HepG2 (cell line): Measurements from ENCODE around the gene KIAA1328. TPM values are rescaled to one million over a fixed set of nuclear protein-coding genes. Genes with fewer than 3 reads are reported as not detected.

Experiments used
- ATAC-seq: fragments of 200-7000 bp; cut with Tn5 transposase; 3 replicates; pipeline ENCODE4 v1.9.1; 2020; ENCODE audit warnings: mild to moderate bottlenecking, moderate library complexity
- BruUV-seq: library from RNA; stranded (reverse); fragments of 400-500 nt; replicated peaks from 2 replicates; lab custom pipeline; 2021; lab: Mats Ljungman, UMichigan
- CTCF ChIA-PET: fragments of 300-600 bp; formaldehyde crosslinking; extraction: SDS; loops from one replicate; lab custom pipeline; 2021; ENCODE audit warnings: low total read pairs, inconsistent platforms, low intra/inter-chr PET ratio; lab: Yijun Ruan, JAX
- POLR2A ChIA-PET: fragments of 350-600 bp; sonication (Branson Sonifier 250); formaldehyde crosslinking; loops from one replicate; lab custom pipeline; 2020; ENCODE audit warnings: antibody characterized with exemption, inconsistent platforms; lab: Yijun Ruan, JAX
- DNase-seq: peaks from one replicate; pipeline ENCODE4 v3.0.0-alpha.2; 2015; ENCODE audit warnings: low spot score
- FAIRE-seq: peaks from 3 replicates; lab custom pipeline; 2011; peaks lifted over from hg19 to GRCh38; lab: Jason Lieb, UNC
- H2AFZ ChIP-seq: one replicate; pipeline ENCODE4 v1.6.1; 2011; ENCODE audit warnings: low read length, inconsistent platforms
- H3K27ac ChIP-seq: fragments of 300-600 bp; 3 replicates; pipeline ENCODE4 v1.8.0; 2011; ENCODE audit warnings: mixed run types, mild to moderate bottlenecking, mixed read lengths, low read length, inconsistent platforms; ENCODE audit not compliant: insufficient read depth; ENCODE audit errors: extremely low read length
- H3K27me3 ChIP-seq, 2 experiments: fragments of 200-600 bp in 1 of 2; 2 replicates in 1 of 2; 3 replicates in 1 of 2; pipeline versions ENCODE4 v1.6.0 to v1.8.0; 2011; ENCODE audit warnings: low read length in 2 of 2, mild to moderate bottlenecking in 2 of 2, moderate library complexity in 2 of 2, inconsistent platforms in 1 of 2; ENCODE audit not compliant: insufficient read depth in 2 of 2, control insufficient read depth in 1 of 2
- H3K36me3 ChIP-seq, 2 experiments: fragments of 200-600 bp in 1 of 2; replicated peaks in 1 of 2; 2 replicates in 1 of 2; 3 replicates in 1 of 2; pipeline versions ENCODE4 v1.5.1 to v1.8.0; 2011; ENCODE audit warnings: low read length in 2 of 2, inconsistent platforms in 1 of 2; ENCODE audit not compliant: insufficient read depth in 2 of 2, control insufficient read depth in 1 of 2
- H3K4me1 ChIP-seq: 2 replicates; pipeline ENCODE4 v1.5.1; 2012; ENCODE audit warnings: low read length, inconsistent platforms; ENCODE audit not compliant: insufficient read depth
- H3K4me2 ChIP-seq: 2 replicates; pipeline ENCODE4 v1.6.0; 2011; ENCODE audit warnings: low read depth, low read length, inconsistent platforms
- H3K4me3 ChIP-seq, 3 experiments: fragments of 200-600 bp in 1 of 3; sonication (generic), shearing (Covaris generic) in 1 of 3; replicated peaks in 1 of 3; 2 replicates each; pipeline ENCODE4 v1.5.1; 2011 to 2016; ENCODE audit warnings: low read length in 3 of 3, inconsistent platforms in 2 of 3, low read depth in 2 of 3, mild to moderate bottlenecking in 2 of 3, control low read depth in 1 of 3, mixed read lengths in 1 of 3; ENCODE audit not compliant: insufficient read depth in 1 of 3
- H3K79me2 ChIP-seq: one replicate; pipeline ENCODE4 v1.6.1; 2011; ENCODE audit warnings: low read length, inconsistent platforms; ENCODE audit not compliant: insufficient read depth
- H3K9ac ChIP-seq: 2 replicates; pipeline ENCODE4 v1.6.0; 2011; ENCODE audit warnings: mild to moderate bottlenecking, low read depth, low read length, inconsistent platforms; ENCODE audit not compliant: insufficient read depth
- H3K9me3 ChIP-seq: 2 replicates; pipeline ENCODE4 v1.5.1; 2012; ENCODE audit warnings: mild to moderate bottlenecking, low read length
- H4K20me1 ChIP-seq: 2 replicates; pipeline ENCODE4 v1.6.0; 2011; ENCODE audit warnings: inconsistent platforms, mild to moderate bottlenecking, low read length, moderate library complexity; ENCODE audit not compliant: insufficient read depth
- IRF2 ChIP-seq: IDR thresholded peaks from 2 replicates; pipeline ENCODE4 v1.6.1; 2018; ENCODE audit warnings: missing genetic modification reagents, missing compliant biosample characterization
- MTF1 ChIP-seq: sonication (generic); formaldehyde crosslinking; IDR thresholded peaks from 2 replicates; pipeline ENCODE4 v1.5.0; 2020; ENCODE audit warnings: missing genetic modification reagents
- RFXANK ChIP-seq: IDR thresholded peaks from 2 replicates; pipeline ENCODE4 v1.6.1; 2016
- SP4 ChIP-seq: sonication (generic); formaldehyde crosslinking; IDR thresholded peaks from 2 replicates; pipeline ENCODE4 v1.8.1; 2023; ENCODE audit warnings: mild to moderate bottlenecking, missing genetic modification reagents
- ZNF546 ChIP-seq: sonication (generic); formaldehyde crosslinking; conservative IDR thresholded peaks from 2 replicates; pipeline ENCODE4 v1.8.1; 2023; ENCODE audit warnings: mild to moderate bottlenecking, missing genetic modification reagents
- WGBS: methylation state at CpG from one replicate; pipeline ENCODE4 v1.1.6; 2017; ENCODE audit warnings: low lambda C conversion rate; 5-methylcytosine and 5-hydroxymethylcytosine counted together
- in situ Hi-C: cut with HindIII; loops from 2 replicates; pipeline ENCODE4 v1.10.0; 2017; ENCODE audit warnings: low pct_unique_long_range_greater_than_20kb; ENCODE audit not compliant: extremely low pct_ligation_motif_present
- intact Hi-C: fragments of 100-400 bp; cut with micrococcal nuclease; formaldehyde crosslinking; loops from one replicate; pipeline ENCODE4 v1.10.0; 2022; ENCODE audit not compliant: unreplicated experiment
- polyA plus RNA-seq, 8 experiments: library from polyadenylated mRNA; depleted of rRNA in 3 of 8; stranded (reverse) in 7 of 8; unstranded in 1 of 8; fragments of >200 nt; fragmentation: Illumina TruSeq in 4 of 8; extraction: Trizol in 4 of 8; gene quantifications; 2 replicates each; pipeline versions ENCODE4 v1.2.1 to v1.2.3, GENCODE V29; 2011 to 2016; ENCODE audit warnings: low read depth in 4 of 8, missing spikeins in 1 of 8, mixed read lengths in 1 of 8; ENCODE audit not compliant: insufficient read depth in 1 of 8
- total RNA-seq, 5 experiments: library from RNA; depleted of rRNA; stranded (reverse); fragments of >200 nt; fragmentation: Illumina TruSeq; extraction: Trizol; gene quantifications; 2 replicates each; pipeline ENCODE4 v1.2.3, GENCODE V29; 2016; ENCODE audit warnings: low read depth in 1 of 5
- TF ChIP-seq, protein P1 (sequence below): sonication (generic); formaldehyde crosslinking; IDR thresholded peaks from 2 replicates; pipeline ENCODE4 v1.8.1; 2023; ENCODE audit warnings: mild to moderate bottlenecking, missing genetic modification reagents, borderline replicate concordance
- TF ChIP-seq, protein P2 (sequence below): sonication (generic); formaldehyde crosslinking; IDR thresholded peaks from 2 replicates; pipeline ENCODE4 v1.4.0; 2020; ENCODE audit warnings: missing genetic modification reagents, borderline replicate concordance

Gene KIAA1328
- total and polyA plus RNA-seq, 2 of the 13 experiments (the other 11 are each of a cell fraction or from before 2014, with no cell fraction given) = 4.1 to 6.0 TPM

DNA sequence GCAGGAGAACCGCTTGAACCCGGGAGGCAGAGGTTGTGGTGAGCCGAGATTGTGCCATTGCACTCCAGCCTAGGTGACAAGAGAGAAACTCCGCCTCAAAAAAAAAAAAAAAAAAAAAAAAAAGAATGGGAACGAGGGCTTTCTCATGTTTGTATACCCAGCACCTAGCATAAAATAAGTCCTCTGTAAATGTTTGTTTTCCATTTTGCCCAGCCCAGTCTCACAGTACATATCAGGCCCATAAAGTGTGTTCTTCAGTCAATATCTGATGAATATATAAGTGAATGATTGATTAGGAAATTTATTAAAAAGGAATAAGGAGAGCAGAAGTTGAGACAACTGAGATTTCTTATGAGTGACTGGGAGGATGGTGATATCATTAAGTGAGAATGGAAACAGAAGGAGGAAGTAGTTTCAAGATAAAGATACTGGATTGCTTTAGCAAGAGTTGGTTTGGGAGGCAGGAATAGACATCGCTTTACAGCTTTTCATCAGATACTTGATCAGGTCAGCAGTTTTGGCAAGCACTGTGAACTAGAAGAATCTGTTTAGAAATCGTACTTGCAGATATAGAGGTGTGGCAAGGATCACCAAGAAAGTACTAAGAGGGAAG is 327.5 kb downstream of the KIAA1328 start:
- DNase-seq = no peak
- Histone ChIP-seq H3K4me2 (no peak overlapping the region), H3K27ac (no peak overlapping the region), H3K9ac (no peak overlapping the region), H2AFZ (no peak overlapping the region), H3K79me2 (no peaks in the 10 kb centered on the region), H4K20me1 (no peaks in the 10 kb centered on the region), H3K27me3 (no peaks in the 10 kb centered on the region), H3K9me3 (no peaks in the 10 kb centered on the region), H3K4me1 (peaks cover 23% of the 10 kb centered on the region), H3K36me3 (no peaks in the 10 kb centered on the region), H3K4me3 (no peak overlapping the region)
- intact Hi-C loops (no loop called here), in situ Hi-C loops (no loop called here)
- no TSS peak for BruUV-seq
- CTCF ChIA-PET = no interaction called here
- WGBS = 57% methylated on average over 7 of the region's 7 CpGs
- FAIRE-seq = no peak
- ATAC-seq = no peak
- no peak for TF ChIP-seq ZNF546 (CRISPR knock-in tag)
- TF ChIP-seq RFXANK (CRISPR knock-in tag) = no peak
- no peak for TF ChIP-seq MTF1
- TF ChIP-seq SP4 (CRISPR knock-in tag) = no peak
- TF ChIP-seq, protein P1, sequence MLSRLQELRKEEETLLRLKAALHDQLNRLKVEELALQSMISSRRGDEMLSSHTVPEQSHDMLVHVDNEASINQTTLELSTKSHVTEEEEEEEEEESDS (CRISPR knock-in tag) = no peak
- TF ChIP-seq, protein P2, sequence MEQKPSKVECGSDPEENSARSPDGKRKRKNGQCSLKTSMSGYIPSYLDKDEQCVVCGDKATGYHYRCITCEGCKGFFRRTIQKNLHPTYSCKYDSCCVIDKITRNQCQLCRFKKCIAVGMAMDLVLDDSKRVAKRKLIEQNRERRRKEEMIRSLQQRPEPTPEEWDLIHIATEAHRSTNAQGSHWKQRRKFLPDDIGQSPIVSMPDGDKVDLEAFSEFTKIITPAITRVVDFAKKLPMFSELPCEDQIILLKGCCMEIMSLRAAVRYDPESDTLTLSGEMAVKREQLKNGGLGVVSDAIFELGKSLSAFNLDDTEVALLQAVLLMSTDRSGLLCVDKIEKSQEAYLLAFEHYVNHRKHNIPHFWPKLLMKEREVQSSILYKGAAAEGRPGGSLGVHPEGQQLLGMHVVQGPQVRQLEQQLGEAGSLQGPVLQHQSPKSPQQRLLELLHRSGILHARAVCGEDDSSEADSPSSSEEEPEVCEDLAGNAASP (CRISPR knock-in tag) = no peak
- TF ChIP-seq IRF2 (CRISPR knock-in tag) = no peak
- POLR2A ChIA-PET = no interaction called here
